Colonic mucosa (tissue), 4 donors: Measurements from ENCODE around the gene PAQR4. TPM values are rescaled to one million over a fixed set of nuclear protein-coding genes. Genes with fewer than 3 reads are reported as not detected.

Source experiments
- DNase-seq: peaks from one replicate; pipeline ENCODE4 v3.0.0-alpha.2; 2020
- H3K27ac ChIP-seq: fragments of 200-600 bp; one replicate; pipeline ENCODE4 v1.8.0; 2021
- H3K27me3 ChIP-seq: fragments of 200-600 bp; one replicate; pipeline ENCODE4 v1.8.0; 2021
- H3K36me3 ChIP-seq: fragments of 200-600 bp; one replicate; pipeline ENCODE4 v1.8.0; 2021
- H3K4me1 ChIP-seq: fragments of 200-600 bp; one replicate; pipeline ENCODE4 v1.8.0; 2021; ENCODE audit warnings: mild to moderate bottlenecking
- H3K4me3 ChIP-seq: fragments of 200-600 bp; one replicate; pipeline ENCODE4 v1.8.0; 2021
- H3K9ac ChIP-seq, 2 donors: one replicate each; pipeline ENCODE4 v1.7.0; 2013; ENCODE audit warnings: control low read depth in 2 of 2, low read depth in 2 of 2, low read length in 2 of 2
- H3K9me3 ChIP-seq: fragments of 200-600 bp; one replicate; pipeline ENCODE4 v1.8.0; 2021
- CTCF ChIP-seq: fragments of 200-600 bp; IDR thresholded peaks from one replicate; pipeline ENCODE4 v1.8.0; 2022; ENCODE audit warnings: antibody characterized with exemption, mild to moderate bottlenecking
- intact Hi-C: fragments of 100-400 bp; cut with DNase I; formaldehyde crosslinking; loops from one replicate; pipeline ENCODE4 v1.14.1; 2022
- total RNA-seq, 2 donors: library from RNA; stranded (reverse); fragmentation: NEBNext Ultra II Directional in 1 of 2; extraction: Animal tissue kit (Norgen Biotek cat#: 25700) in 1 of 2; gene quantifications; one replicate each; pipeline ENCODE4 v1.2.1, GENCODE V29; 2021
- donor health status: healthy.
- donor health status: DM: no; HTN: no; CAD: no.
- donor health status: DM: no; HTN: no; CAD: no.

PAQR4 gene
- total RNA-seq, 2 donors from 2014 or later: 14.0 to 42.3 TPM

- intact Hi-C loops: no loop called here
- no peak overlapping the region for H3K9ac ChIP-seq
- DNase-seq: no peak
Observed at GRCh38 chr16:2976673-2977072, 7.5 kb downstream of the PAQR4 start.

GRCh38 chr16:2977440-2977839 is 8.3 kb downstream of the PAQR4 start:
- intact Hi-C loops: no loop called here
- H3K27me3 ChIP-seq: no peaks in the 10 kb centered on the region
- peaks cover 4% of the 10 kb centered on the region for H3K4me1 ChIP-seq
- no peaks in the 10 kb centered on the region for H3K36me3 ChIP-seq
- H3K9ac ChIP-seq: no peak overlapping the region
- no peak overlapping the region for H3K27ac ChIP-seq
- DNase-seq: peak; percentile 71
- H3K4me3 ChIP-seq: no peak overlapping the region
- H3K9me3 ChIP-seq: no peaks in the 10 kb centered on the region
- no peak for TF ChIP-seq CTCF

More at GRCh38 chr16:2976673-2977072, 7.5 kb downstream of the PAQR4 start:
- no peak overlapping the region for H3K4me3 ChIP-seq
- no peak overlapping the region for H3K27ac ChIP-seq
- H3K36me3 ChIP-seq: no peaks in the 10 kb centered on the region
- no peaks in the 10 kb centered on the region for H3K27me3 ChIP-seq
- peaks cover 4% of the 10 kb centered on the region for H3K4me1 ChIP-seq
- no peak for TF ChIP-seq CTCF
- H3K9me3 ChIP-seq: no peaks in the 10 kb centered on the region

- no peaks in the 10 kb centered on the region for H3K27me3 ChIP-seq
- no peaks in the 10 kb centered on the region for H3K9me3 ChIP-seq
- peak overlapping the region; percentile 84 for H3K4me3 ChIP-seq
- no peaks in the 10 kb centered on the region for H3K36me3 ChIP-seq
- peaks cover 7% of the 10 kb centered on the region for H3K4me1 ChIP-seq
- peak; percentile 46 for DNase-seq
- TF ChIP-seq CTCF: no peak
- no peak overlapping the region for H3K27ac ChIP-seq
- peak overlapping the region in 1 of 2 donors; percentile 38 for H3K9ac ChIP-seq
- intact Hi-C loops: no loop called here
Observed at GRCh38 chr16:2979669-2980226, 10.6 kb downstream of the PAQR4 start.

- Histone ChIP-seq H3K27me3 (no peaks in the 10 kb centered on the region), H3K9ac (peak within 1 kb of the TSS; percentile 90 to 100), H3K27ac (peak within 1 kb of the TSS; percentile 69), H3K36me3 (no peaks in the 10 kb centered on the region), H3K9me3 (no peaks in the 10 kb centered on the region), H3K4me3 (peak within 1 kb of the TSS; percentile 84), H3K4me1 (peaks cover 7% of the 10 kb centered on the region)
- TF ChIP-seq CTCF: no peak
- peak; percentile 93 for DNase-seq
- intact Hi-C loops: no loop called here
Observed at GRCh38 chr16:2980227-2981176, 11.4 kb downstream of the PAQR4 start, which contains the start of gene PKMYT1. TSS of gene PKMYT1 (minus strand) at chr16:2980446. CDS start at chr16:2979657, 789 bp downstream.

GRCh38 chr16:2981177-2981898 is 12.2 kb downstream of the PAQR4 start:
- peak; percentile 40 for DNase-seq
- intact Hi-C loops: no loop called here
- H3K36me3 ChIP-seq: no peaks in the 10 kb centered on the region
- no peak for TF ChIP-seq CTCF
- peak overlapping the region in 1 of 2 donors; percentile 90 for H3K9ac ChIP-seq
- H3K4me1 ChIP-seq: peaks cover 7% of the 10 kb centered on the region
- H3K27ac ChIP-seq: no peak overlapping the region
- H3K27me3 ChIP-seq: no peaks in the 10 kb centered on the region
- H3K4me3 ChIP-seq: peak overlapping the region; percentile 84
- H3K9me3 ChIP-seq: no peaks in the 10 kb centered on the region
